HG03066 (cell line): ENCODE measurements around the gene STAT1.

Source experiments
- ATAC-seq: cut with Tn5 transposase; IDR thresholded peaks from one replicate; pipeline ENCODE4 v1.9.1; 2021; ENCODE audit warnings: low read depth; ENCODE audit not compliant: unreplicated experiment

STAT1 gene

DNA sequence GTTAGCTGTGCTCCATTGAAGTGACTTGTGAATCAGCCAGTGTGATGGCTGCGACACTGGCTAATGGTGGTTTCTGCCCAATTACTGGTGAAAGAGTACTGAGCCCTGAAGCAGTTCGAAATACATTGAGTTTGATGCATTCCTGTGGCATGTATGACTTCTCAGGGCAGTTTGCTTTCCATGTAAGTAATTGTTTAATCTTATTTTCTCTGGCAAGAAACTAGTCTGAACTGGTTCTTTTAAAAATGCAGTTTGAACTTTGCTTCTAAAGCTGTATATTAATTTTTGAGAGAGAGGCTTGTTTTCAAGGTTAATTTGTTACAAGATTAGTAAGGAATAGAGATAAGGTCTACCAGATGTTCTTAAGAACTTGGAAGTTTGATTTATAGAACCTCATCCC lies 86.7 kb downstream of the STAT1 start:
- ATAC-seq: no peak

DNA sequence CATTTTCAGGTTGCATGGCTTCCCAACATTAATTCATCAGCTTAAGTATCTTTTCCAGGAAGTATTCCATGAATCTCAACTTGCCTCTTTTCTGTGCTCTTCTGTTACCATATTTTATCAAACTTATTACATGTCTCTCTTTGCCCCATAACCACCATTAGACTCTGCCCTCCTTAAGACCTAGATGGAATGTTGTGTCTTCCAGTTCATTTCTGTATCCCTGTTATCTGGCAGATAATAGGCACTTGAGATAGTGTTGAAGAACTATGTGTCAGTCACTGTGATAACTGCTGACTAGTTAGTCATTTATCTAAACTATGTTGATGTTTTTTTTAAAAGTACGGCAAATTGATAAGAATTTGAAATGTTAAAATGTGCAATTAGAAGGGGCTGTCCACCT lies 91.6 kb downstream of the STAT1 start:
- no peak for ATAC-seq

DNA sequence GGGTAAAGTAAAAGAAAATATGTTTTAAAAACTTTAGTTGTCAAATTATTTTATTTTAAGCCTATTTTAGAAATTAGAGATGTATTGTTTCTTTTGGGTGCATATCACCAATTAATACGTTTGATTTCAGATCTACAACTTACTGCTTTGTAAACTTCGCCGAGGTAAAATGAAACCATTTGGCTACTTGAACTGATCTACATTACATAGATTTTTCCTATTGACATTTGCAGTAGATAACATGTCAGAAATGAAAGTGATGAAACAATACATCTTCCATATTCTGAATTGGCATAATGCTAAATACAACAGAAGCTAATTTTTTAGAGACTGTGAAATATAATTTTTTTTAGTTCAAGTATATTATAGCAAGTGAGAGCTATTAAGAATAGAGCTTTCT lies 93.9 kb downstream of the STAT1 start:
- ATAC-seq: no peak
